K562 treated with DMSO at 1 percent for 48 hours (cell line): ENCODE results near the gene EIF4G1. TPM values are rescaled to one million over a fixed set of nuclear protein-coding genes. Genes with fewer than 3 reads are reported as not detected.

Source experiments
- total RNA-seq: library from RNA; unstranded; fragments of 300-600 nt; gene quantifications from 2 replicates; pipeline ENCODE4 v1.2.3, GENCODE V29; 2022; ENCODE audit warnings: low replicate concordance; ENCODE audit errors: extremely low read depth

The EIF4G1 gene
- total RNA-seq, result 513 TPM in 1 of 2 replicates, not detected in the other

GRCh38 chr3:184314363-184314699 is at the start of gene EIF4G1:
Gene EIF4G1 (plus strand): TSS chr3:184314606. CDS start chr3:184315797, 1,191 bp downstream.

GRCh38 chr3:184275961-184276910 is 38.2 kb upstream of the EIF4G1 start, which contains the start of gene ECE2:
Gene ECE2 (plus strand): TSS chr3:184276022. CDS start chr3:184276154, 132 bp downstream.

GRCh38 chr3:184298759-184299487 is 15.5 kb upstream of the EIF4G1 start, which contains the start of gene PSMD2:
Gene PSMD2 (plus strand): TSS chr3:184299241. CDS start chr3:184299267, 26 bp downstream.

GRCh38 chr3:184337399-184337714 is 23.0 kb downstream of the EIF4G1 start, which contains the start of gene FAM131A:
Gene FAM131A (plus strand): TSS chr3:184337600. CDS start chr3:184337631, 31 bp downstream.

GRCh38 chr3:184361532-184361931 is 47.1 kb downstream of the EIF4G1 start, which contains the start of the genes CLCN2 and POLR2H:
Gene CLCN2 (minus strand): TSS chr3:184361605. CDS start chr3:184361479, 126 bp downstream.
Gene POLR2H (plus strand): TSS chr3:184361710. CDS start chr3:184363493, 1,783 bp downstream.

GRCh38 chr3:184377882-184378445 is 63.6 kb downstream of the EIF4G1 start, which contains the start of gene THPO:
Gene THPO (minus strand): TSS chr3:184378207. CDS start chr3:184376259, 1,948 bp downstream.

GRCh38 chr3:184379358-184380184 is 65.2 kb downstream of the EIF4G1 start, which contains the start of gene CHRD:
Gene CHRD (plus strand): TSS chr3:184380054. CDS start chr3:184380319, 265 bp downstream.

Other genes with a start within 250 kb of the EIF4G1 start
- gene HTR3E, start 217.5 kb upstream of the EIF4G1 start, total RNA-seq, result not detected in 2 replicates
- gene EIF2B5, start 179.2 kb upstream of the EIF4G1 start, total RNA-seq, result not detected in 2 replicates
- gene DVL3, start 159.2 kb upstream of the EIF4G1 start, total RNA-seq, result not detected in 2 replicates
- 892 TPM in 1 of 2 replicates, not detected in the other for gene AP2M1, start 139.8 kb upstream of the EIF4G1 start, total RNA-seq
- not detected in 2 replicates for gene ABCF3, start 128.4 kb upstream of the EIF4G1 start, total RNA-seq
- gene VWA5B2, start 85.0 kb upstream of the EIF4G1 start, total RNA-seq, result not detected in 2 replicates
- not detected in 2 replicates for gene ALG3, start 65.6 kb upstream of the EIF4G1 start, total RNA-seq
- not detected in 2 replicates for gene EEF1AKMT4, start 64.9 kb upstream of the EIF4G1 start, total RNA-seq
- gene CAMK2N2, start 53.1 kb upstream of the EIF4G1 start, total RNA-seq, result not detected in 2 replicates
- gene ECE2, start 38.6 kb upstream of the EIF4G1 start, total RNA-seq, result not detected in 2 replicates
- gene PSMD2, start 15.4 kb upstream of the EIF4G1 start, total RNA-seq, result 440 TPM in 1 of 2 replicates, not detected in the other
- not detected in 2 replicates for gene FAM131A, start 23.0 kb downstream of the EIF4G1 start, total RNA-seq
- not detected in 2 replicates for gene CLCN2, start 47.0 kb downstream of the EIF4G1 start, total RNA-seq
- gene POLR2H, start 47.1 kb downstream of the EIF4G1 start, total RNA-seq, result not detected in 2 replicates
- not detected in 2 replicates for gene THPO, start 63.6 kb downstream of the EIF4G1 start, total RNA-seq
- gene CHRD, start 65.4 kb downstream of the EIF4G1 start, total RNA-seq, result not detected in 2 replicates
- gene EPHB3, start 247.2 kb downstream of the EIF4G1 start, total RNA-seq, result not detected in 2 replicates